ENCODE data around the gene COMP. TPM values are rescaled to one million over a fixed set of nuclear protein-coding genes. Genes with fewer than 3 reads are reported as not detected.

The COMP gene
- total RNA-seq, 1 donor from 2014 or later = 5.0 TPM

DNA sequence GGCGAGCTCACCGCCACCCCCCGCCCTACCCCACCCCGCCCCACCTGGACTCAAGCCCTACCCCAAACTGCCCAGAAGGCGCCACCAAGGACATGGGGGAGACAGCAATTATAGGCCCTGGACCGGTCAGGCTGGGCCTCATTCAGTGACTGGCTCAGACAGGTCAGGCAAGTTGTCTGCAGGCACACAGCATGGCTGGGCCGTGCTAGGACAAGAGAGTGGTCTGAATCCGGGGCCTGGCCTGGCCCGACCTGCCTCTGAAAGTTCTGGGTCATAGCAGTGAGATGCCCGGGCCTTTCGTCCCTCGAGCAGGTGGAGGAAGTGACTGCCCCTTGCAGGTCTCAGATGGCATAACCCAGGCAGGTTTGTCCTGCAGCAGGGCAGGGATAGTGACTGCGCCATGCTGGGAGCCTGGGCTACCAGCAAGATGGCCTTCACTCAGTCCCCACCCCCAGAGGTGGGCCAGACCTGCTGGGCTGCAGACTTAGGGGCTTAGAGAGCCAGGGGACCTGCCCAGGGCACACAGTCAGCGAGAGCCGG lies 21.0 kb downstream of the COMP start:
- no peaks in the 10 kb centered on the region for H3K4me1 ChIP-seq
- no peak for TF ChIP-seq CTCF (IDR thresholded peaks at IDR 0.05)
- no peak overlapping the region for H3K27ac ChIP-seq
- no peaks in the 10 kb centered on the region for H3K9me3 ChIP-seq
- H3K27me3 ChIP-seq = no peaks in the 10 kb centered on the region
- DNase-seq (ENCODE audit: low spot score in 2 of 2) = no peak
- H3K36me3 ChIP-seq = peaks cover 0 to 17% of the 10 kb centered on the region in 2 donors
- intact Hi-C loops (cut with DNase I) = no loop called here
- no peak overlapping the region for H3K4me3 ChIP-seq

GRCh38 chr19:18768997-18769891 lies 21.9 kb downstream of the COMP start:
- Histone ChIP-seq H3K27me3 (no peaks in the 10 kb centered on the region), H3K27ac (no peak overlapping the region), H3K4me3 (no peak overlapping the region), H3K4me1 (no peaks in the 10 kb centered on the region), H3K36me3 (peaks cover 0 to 17% of the 10 kb centered on the region in 2 donors), H3K9me3 (no peaks in the 10 kb centered on the region)
- intact Hi-C loops (cut with DNase I) = no loop called here
- TF ChIP-seq CTCF (IDR thresholded peaks at IDR 0.05) = no peak
- no peak for DNase-seq (ENCODE audit: low spot score in 2 of 2)

GRCh38 chr19:18768046-18768771 lies 22.9 kb downstream of the COMP start:
- TF ChIP-seq CTCF (IDR thresholded peaks at IDR 0.05) = no peak
- no peak for DNase-seq (ENCODE audit: low spot score in 2 of 2)
- Histone ChIP-seq H3K36me3 (peaks cover 0 to 17% of the 10 kb centered on the region in 2 donors), H3K4me1 (no peaks in the 10 kb centered on the region), H3K27ac (no peak overlapping the region), H3K27me3 (no peaks in the 10 kb centered on the region), H3K4me3 (no peak overlapping the region), H3K9me3 (no peaks in the 10 kb centered on the region)
- intact Hi-C loops (cut with DNase I) = no loop called here

DNA sequence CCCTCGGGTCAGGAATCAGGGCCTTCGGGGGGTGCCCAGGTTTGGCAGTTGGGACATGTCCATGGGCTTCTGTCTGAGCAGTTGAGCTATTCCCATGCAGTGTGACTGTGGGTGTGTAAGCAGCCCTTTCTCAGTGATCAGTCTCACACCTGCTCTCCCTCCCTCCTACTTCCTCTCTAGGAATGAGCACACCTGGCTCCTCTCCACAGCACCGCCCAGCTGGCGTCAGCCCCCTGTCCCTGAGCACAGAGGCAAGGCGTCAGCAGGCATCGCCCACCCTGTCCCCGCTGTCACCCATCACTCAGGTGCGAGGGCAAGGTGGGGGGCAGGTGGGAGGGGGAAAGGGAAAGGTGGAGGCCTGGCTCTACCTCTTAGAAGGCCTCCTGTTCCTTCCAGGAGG lies 25.9 kb downstream of the COMP start:
- Histone ChIP-seq H3K27ac (no peak overlapping the region), H3K4me3 (no peak overlapping the region), H3K9me3 (no peaks in the 10 kb centered on the region), H3K36me3 (peaks cover 0 to 17% of the 10 kb centered on the region in 2 donors), H3K4me1 (peaks cover 0 to 9% of the 10 kb centered on the region in 2 donors), H3K27me3 (no peaks in the 10 kb centered on the region)
- DNase-seq (ENCODE audit: low spot score in 2 of 2) = no peak
- intact Hi-C loops (cut with DNase I) = no loop called here
- TF ChIP-seq CTCF (IDR thresholded peaks at IDR 0.05) = no peak

DNA sequence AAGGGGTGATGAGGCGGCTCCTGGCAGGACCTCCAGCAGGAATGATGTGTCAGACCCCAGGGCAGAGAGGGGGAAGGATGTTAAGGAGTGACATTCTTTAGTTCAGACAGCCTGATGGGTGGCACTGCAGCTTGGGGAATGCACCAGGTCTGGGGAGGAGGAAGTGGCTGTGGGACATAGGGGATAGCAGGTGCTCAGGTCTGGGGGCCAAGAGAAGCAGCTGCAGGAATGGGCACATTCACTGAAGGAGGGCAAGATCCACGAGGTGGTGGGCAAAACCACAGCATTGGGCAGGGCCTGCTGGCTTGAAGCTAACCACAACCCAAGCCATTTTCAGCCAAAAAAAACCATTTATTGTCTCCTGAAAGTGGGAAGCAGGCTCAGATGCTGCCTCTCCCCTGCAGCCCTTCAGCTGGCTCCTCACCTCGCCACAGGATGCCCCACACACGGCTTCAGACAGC lies 26.5 kb downstream of the COMP start:
- TF ChIP-seq CTCF (IDR thresholded peaks at IDR 0.05) = no peak
- DNase-seq (ENCODE audit: low spot score in 2 of 2) = no peak
- Histone ChIP-seq H3K4me1 (peaks cover 0 to 9% of the 10 kb centered on the region in 2 donors), H3K27me3 (no peaks in the 10 kb centered on the region), H3K4me3 (no peak overlapping the region), H3K9me3 (no peaks in the 10 kb centered on the region), H3K27ac (no peak overlapping the region), H3K36me3 (peaks cover 0 to 17% of the 10 kb centered on the region in 2 donors)
- intact Hi-C loops (cut with DNase I) = no loop called here
